ENCODE measurements around the gene ANGPTL2. TPM values are rescaled to one million over a fixed set of nuclear protein-coding genes. Genes with fewer than 3 reads are reported as not detected.

ANGPTL2 gene
- total and polyA plus RNA-seq, 4 donors, result 13.4 to 51.2 (median 40.7) TPM

GRCh38 chr9:127090341-127090985 lies 32.0 kb downstream of the ANGPTL2 start:
- DNase-seq (no peak), ATAC-seq (ENCODE audit: low FRiP score) (no peak)
- WGBS, 2 donors, result 72 to 82% methylated on average over 6 of the region's 6 CpGs
- Histone ChIP-seq H3K27ac (ENCODE audit: low read depth in 1 of 2, low read length in 2 of 2) (no peak overlapping the region), H3K36me3 (ENCODE audit: control insufficient read depth in 1 of 2, insufficient read depth in 2 of 2, low read length in 1 of 2) (peaks cover 0 to 2% of the 10 kb centered on the region in 2 donors), H3K4me3 (ENCODE audit: low read length in 2 of 2) (no peak overlapping the region), H3K27me3 (ENCODE audit: control insufficient read depth in 1 of 2, insufficient read depth in 2 of 2, low read length in 1 of 2) (no peaks in the 10 kb centered on the region), H3K4me1 (ENCODE audit: control insufficient read depth in 1 of 2, insufficient read depth in 2 of 2, low read length in 2 of 2) (no peaks in the 10 kb centered on the region), H3K9me3 (ENCODE audit: control insufficient read depth, low read length) (no peaks in the 10 kb centered on the region)
- intact Hi-C loops (cut with DNase I), result no loop called here

- no peak overlapping the region for H3K4me3 ChIP-seq (ENCODE audit: low read length in 2 of 2)
- WGBS, 2 donors, result 55 to 57% methylated on average over 6 of the region's 6 CpGs
- no peaks in the 10 kb centered on the region for H3K9me3 ChIP-seq (ENCODE audit: control insufficient read depth, low read length)
- intact Hi-C loops (cut with DNase I), result no loop called here
- no peaks in the 10 kb centered on the region for H3K27me3 ChIP-seq (ENCODE audit: control insufficient read depth in 1 of 2, insufficient read depth in 2 of 2, low read length in 1 of 2)
- peaks cover 0 to 2% of the 10 kb centered on the region in 2 donors for H3K36me3 ChIP-seq (ENCODE audit: control insufficient read depth in 1 of 2, insufficient read depth in 2 of 2, low read length in 1 of 2)
- no peak overlapping the region for H3K27ac ChIP-seq (ENCODE audit: low read depth in 1 of 2, low read length in 2 of 2)
- no peak for ATAC-seq (ENCODE audit: low FRiP score)
- DNase-seq, result no peak
- H3K4me1 ChIP-seq (ENCODE audit: control insufficient read depth in 1 of 2, insufficient read depth in 2 of 2, low read length in 2 of 2), result no peaks in the 10 kb centered on the region
Measured at GRCh38 chr9:127089631-127090081, 32.8 kb downstream of the ANGPTL2 start.

DNA sequence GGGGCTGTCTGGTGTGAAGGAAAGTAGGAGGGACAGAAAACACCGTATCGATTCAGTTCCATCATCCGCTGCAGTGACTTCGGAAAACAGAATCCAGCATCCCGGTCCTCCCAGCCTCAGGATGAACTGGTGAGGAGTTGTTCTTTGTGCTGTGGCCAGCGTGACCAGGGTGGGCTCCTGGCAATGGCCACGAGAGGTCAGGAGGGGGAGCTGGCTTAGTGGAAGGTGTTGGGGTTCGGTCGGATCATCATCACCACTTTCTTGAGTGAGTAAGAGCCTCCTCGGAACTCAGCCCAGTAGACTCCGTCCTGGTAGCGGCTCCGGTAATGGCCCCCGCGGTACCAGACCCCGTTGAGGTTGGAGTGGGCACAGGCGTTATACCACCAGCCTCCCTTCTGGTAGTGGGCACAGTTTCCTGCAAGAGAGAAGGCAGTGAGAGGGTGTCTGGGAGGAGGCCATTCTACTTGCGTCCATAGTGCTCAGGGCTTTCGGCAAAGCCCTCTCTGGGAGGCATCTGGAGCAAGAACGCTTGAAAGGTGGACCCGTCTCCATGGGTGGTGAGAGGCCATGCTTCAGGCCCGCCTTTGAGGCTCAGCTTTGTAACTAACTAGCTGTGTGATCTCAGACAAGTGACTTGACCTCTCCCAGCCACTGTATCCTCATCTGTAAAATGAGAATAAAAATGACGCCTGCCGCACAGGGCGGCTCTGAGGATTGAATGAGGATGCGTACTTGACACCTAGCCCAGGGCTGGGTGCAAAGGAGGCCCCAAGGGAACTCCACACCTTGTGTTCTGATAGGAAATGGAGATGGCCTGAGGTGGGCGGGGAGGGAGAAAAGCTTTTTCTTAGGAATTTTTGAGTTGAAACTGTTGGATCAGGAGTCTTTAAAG lies 33.5 kb downstream of the ANGPTL2 start:
- H3K27me3 ChIP-seq (ENCODE audit: control insufficient read depth in 1 of 2, insufficient read depth in 2 of 2, low read length in 1 of 2), result no peaks in the 10 kb centered on the region
- H3K9me3 ChIP-seq (ENCODE audit: control insufficient read depth, low read length), result no peaks in the 10 kb centered on the region
- H3K4me1 ChIP-seq (ENCODE audit: control insufficient read depth in 1 of 2, insufficient read depth in 2 of 2, low read length in 2 of 2), result no peaks in the 10 kb centered on the region
- intact Hi-C loops (cut with DNase I), result no loop called here
- peaks cover 0 to 2% of the 10 kb centered on the region in 2 donors for H3K36me3 ChIP-seq (ENCODE audit: control insufficient read depth in 1 of 2, insufficient read depth in 2 of 2, low read length in 1 of 2)
- H3K4me3 ChIP-seq (ENCODE audit: low read length in 2 of 2), result no peak overlapping the region
- no peak overlapping the region for H3K27ac ChIP-seq (ENCODE audit: low read depth in 1 of 2, low read length in 2 of 2)
- no peak for DNase-seq
- WGBS, 2 donors, result 94 to 96% methylated on average over 27 of the region's 27 CpGs
- ATAC-seq (ENCODE audit: low FRiP score), result no peak

- WGBS, 2 donors, result 92 to 95% methylated on average over 8 of the region's 8 CpGs
- DNase-seq (no peak), ATAC-seq (ENCODE audit: low FRiP score) (no peak)
- Histone ChIP-seq H3K4me3 (ENCODE audit: low read length in 2 of 2) (no peak overlapping the region), H3K27ac (ENCODE audit: low read depth in 1 of 2, low read length in 2 of 2) (no peak overlapping the region), H3K9me3 (ENCODE audit: control insufficient read depth, low read length) (no peaks in the 10 kb centered on the region), H3K4me1 (ENCODE audit: control insufficient read depth in 1 of 2, insufficient read depth in 2 of 2, low read length in 2 of 2) (no peaks in the 10 kb centered on the region), H3K27me3 (ENCODE audit: control insufficient read depth in 1 of 2, insufficient read depth in 2 of 2, low read length in 1 of 2) (no peaks in the 10 kb centered on the region), H3K36me3 (ENCODE audit: control insufficient read depth in 1 of 2, insufficient read depth in 2 of 2, low read length in 1 of 2) (peaks cover 0 to 2% of the 10 kb centered on the region in 2 donors)
- intact Hi-C loops (cut with DNase I), result no loop called here
Measured at GRCh38 chr9:127087836-127088235, 34.6 kb downstream of the ANGPTL2 start.

DNA sequence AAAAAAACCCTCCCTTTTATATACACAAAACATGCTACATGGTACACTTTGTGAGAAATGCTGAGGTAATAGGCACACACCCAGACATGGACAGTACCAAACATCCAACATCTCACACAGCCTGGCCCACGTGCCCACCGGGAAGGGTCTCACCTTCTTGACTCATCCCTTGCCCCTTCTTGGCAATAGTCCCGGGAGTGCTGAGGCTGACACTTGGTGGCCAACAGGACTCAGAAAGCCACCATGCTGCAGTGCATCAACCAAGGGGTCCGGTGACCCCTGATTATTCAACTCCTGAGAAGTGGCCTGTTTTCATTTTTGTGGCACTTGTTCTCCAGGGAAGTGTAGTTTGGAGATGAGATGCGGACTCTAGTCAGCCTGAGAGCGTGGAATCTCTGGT lies 35.0 kb downstream of the ANGPTL2 start:
- WGBS, 2 donors, result 90 to 93% methylated on average over 6 of the region's 6 CpGs
- no peaks in the 10 kb centered on the region for H3K9me3 ChIP-seq (ENCODE audit: control insufficient read depth, low read length)
- H3K36me3 ChIP-seq (ENCODE audit: control insufficient read depth in 1 of 2, insufficient read depth in 2 of 2, low read length in 1 of 2), result peaks cover 0 to 2% of the 10 kb centered on the region in 2 donors
- H3K4me1 ChIP-seq (ENCODE audit: control insufficient read depth in 1 of 2, insufficient read depth in 2 of 2, low read length in 2 of 2), result no peaks in the 10 kb centered on the region
- H3K4me3 ChIP-seq (ENCODE audit: low read length in 2 of 2), result no peak overlapping the region
- DNase-seq (no peak), ATAC-seq (ENCODE audit: low FRiP score) (no peak)
- no peak overlapping the region for H3K27ac ChIP-seq (ENCODE audit: low read depth in 1 of 2, low read length in 2 of 2)
- H3K27me3 ChIP-seq (ENCODE audit: control insufficient read depth in 1 of 2, insufficient read depth in 2 of 2, low read length in 1 of 2), result no peaks in the 10 kb centered on the region
- intact Hi-C loops (cut with DNase I), result no loop called here

DNA sequence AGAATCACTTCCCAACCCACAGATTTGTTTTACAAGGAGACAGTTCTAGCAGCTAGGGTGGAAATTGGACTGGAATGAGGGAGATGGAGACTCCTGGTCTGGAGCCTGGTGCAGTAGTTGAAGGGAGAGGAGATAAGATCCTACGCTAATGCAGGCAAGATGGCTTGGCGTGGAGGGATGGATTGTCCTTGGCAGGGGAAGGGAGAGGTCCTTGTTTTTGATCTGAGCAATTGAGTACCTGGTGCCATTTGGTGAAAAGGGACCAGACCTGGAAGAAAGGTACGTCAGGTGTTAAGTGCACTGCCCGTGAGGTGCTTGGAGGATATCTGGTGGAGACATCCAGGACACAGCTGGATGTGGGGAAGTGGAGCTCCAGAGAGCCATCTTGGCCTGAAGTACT lies 35.7 kb downstream of the ANGPTL2 start:
- ATAC-seq (ENCODE audit: low FRiP score) (no peak), DNase-seq (no peak)
- no peaks in the 10 kb centered on the region for H3K9me3 ChIP-seq (ENCODE audit: control insufficient read depth, low read length)
- WGBS, 2 donors, result 97 to 99% methylated on average over 4 of the region's 4 CpGs
- intact Hi-C loops (cut with DNase I), result no loop called here
- H3K27ac ChIP-seq (ENCODE audit: low read depth in 1 of 2, low read length in 2 of 2), result no peak overlapping the region
- H3K27me3 ChIP-seq (ENCODE audit: control insufficient read depth in 1 of 2, insufficient read depth in 2 of 2, low read length in 1 of 2), result no peaks in the 10 kb centered on the region
- no peaks in the 10 kb centered on the region for H3K4me1 ChIP-seq (ENCODE audit: control insufficient read depth in 1 of 2, insufficient read depth in 2 of 2, low read length in 2 of 2)
- no peak overlapping the region for H3K4me3 ChIP-seq (ENCODE audit: low read length in 2 of 2)
- no peaks in the 10 kb centered on the region for H3K36me3 ChIP-seq (ENCODE audit: control insufficient read depth in 1 of 2, insufficient read depth in 2 of 2, low read length in 1 of 2)

DNA sequence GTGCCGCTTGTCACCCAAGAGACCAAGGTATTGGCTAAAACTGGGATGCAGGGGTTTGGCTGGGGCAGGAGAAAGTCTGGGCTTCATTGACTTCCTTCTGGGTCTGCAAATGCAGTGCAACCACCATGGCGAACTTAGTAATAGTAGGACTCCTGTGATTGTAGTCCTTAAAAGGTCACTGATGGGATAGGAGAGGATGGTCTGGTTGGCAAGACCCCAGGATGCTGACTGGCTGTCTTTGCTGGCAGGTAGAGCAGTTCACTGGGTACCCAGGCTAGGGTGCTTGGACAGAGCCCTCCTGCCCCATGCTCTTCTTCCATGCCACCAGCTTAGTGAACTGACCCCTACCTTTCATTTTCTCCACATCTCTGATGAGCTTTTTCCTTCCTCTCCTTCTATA lies 37.2 kb downstream of the ANGPTL2 start:
- no peaks in the 10 kb centered on the region for H3K9me3 ChIP-seq (ENCODE audit: control insufficient read depth, low read length)
- WGBS, 2 donors, result 98 to 100% methylated on average over 2 of the region's 2 CpGs
- no peak for ATAC-seq (ENCODE audit: low FRiP score)
- H3K4me3 ChIP-seq (ENCODE audit: low read length in 2 of 2), result no peak overlapping the region
- no peak for DNase-seq
- peaks cover 0 to 2% of the 10 kb centered on the region in 2 donors for H3K36me3 ChIP-seq (ENCODE audit: control insufficient read depth in 1 of 2, insufficient read depth in 2 of 2, low read length in 1 of 2)
- H3K27me3 ChIP-seq (ENCODE audit: control insufficient read depth in 1 of 2, insufficient read depth in 2 of 2, low read length in 1 of 2), result no peaks in the 10 kb centered on the region
- no peak overlapping the region for H3K27ac ChIP-seq (ENCODE audit: low read depth in 1 of 2, low read length in 2 of 2)
- no peaks in the 10 kb centered on the region for H3K4me1 ChIP-seq (ENCODE audit: control insufficient read depth in 1 of 2, insufficient read depth in 2 of 2, low read length in 2 of 2)
- intact Hi-C loops (cut with DNase I), result no loop called here

DNA sequence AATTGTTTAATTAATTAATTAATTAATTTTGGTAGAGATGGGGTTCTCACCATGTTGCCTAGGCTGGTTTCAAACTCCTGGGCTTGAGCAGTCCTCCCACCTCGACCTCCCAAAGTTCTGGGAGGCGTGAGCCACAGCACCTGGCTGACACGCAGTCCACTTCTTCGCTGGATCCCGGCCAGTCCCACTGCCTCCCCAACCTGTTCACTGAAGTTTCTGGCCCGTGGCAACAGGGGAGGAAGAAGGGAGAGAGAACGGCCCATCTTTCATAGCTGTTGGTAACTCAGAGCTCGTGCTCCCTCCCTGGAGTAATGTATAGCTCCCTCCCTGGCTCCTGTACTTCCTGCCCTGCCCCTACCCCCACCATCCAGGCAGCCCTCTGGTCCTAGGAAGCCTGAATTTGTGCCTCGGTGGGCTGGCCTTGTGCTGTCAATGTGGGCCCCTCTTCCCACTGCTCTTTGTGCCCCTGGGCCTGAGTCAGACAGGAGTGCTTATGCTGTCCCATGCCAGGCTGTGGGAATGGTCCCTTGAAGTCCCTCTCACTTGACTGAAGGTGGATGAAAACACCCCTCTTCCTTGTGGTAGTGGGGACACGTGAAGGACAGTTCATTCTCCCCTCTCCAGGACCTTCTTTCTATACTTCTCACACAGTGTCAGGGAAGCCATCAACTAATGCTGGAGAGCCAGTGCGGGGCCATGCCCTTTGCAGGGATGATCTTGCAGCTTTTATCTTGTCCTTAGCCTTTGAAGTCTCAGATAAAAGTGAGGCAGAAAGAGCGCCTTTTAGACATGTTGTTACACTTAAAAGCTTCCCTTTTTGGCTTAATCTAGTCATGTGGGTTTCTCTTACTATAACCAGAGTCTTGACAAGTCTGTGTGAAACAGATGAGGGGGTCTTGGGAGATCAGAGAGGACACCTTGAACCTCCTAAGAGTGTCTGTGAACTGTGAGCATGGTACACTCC lies 38.1 kb downstream of the ANGPTL2 start:
- Histone ChIP-seq H3K27ac (ENCODE audit: low read depth in 1 of 2, low read length in 2 of 2) (no peak overlapping the region), H3K27me3 (ENCODE audit: control insufficient read depth in 1 of 2, insufficient read depth in 2 of 2, low read length in 1 of 2) (no peaks in the 10 kb centered on the region), H3K4me3 (ENCODE audit: low read length in 2 of 2) (no peak overlapping the region), H3K4me1 (ENCODE audit: control insufficient read depth in 1 of 2, insufficient read depth in 2 of 2, low read length in 2 of 2) (no peaks in the 10 kb centered on the region), H3K9me3 (ENCODE audit: control insufficient read depth, low read length) (no peaks in the 10 kb centered on the region), H3K36me3 (ENCODE audit: control insufficient read depth in 1 of 2, insufficient read depth in 2 of 2, low read length in 1 of 2) (peaks cover 0 to 2% of the 10 kb centered on the region in 2 donors)
- no peak for DNase-seq
- no peak for ATAC-seq (ENCODE audit: low FRiP score)
- intact Hi-C loops (cut with DNase I), result no loop called here
- 96% methylated on average over 12 of the region's 12 CpGs for WGBS, 2 donors
